Measurements from ENCODE around the gene LHPP. TPM values are rescaled to one million over a fixed set of nuclear protein-coding genes. Genes with fewer than 3 reads are reported as not detected.

Gene LHPP
- total RNA-seq, 1 experiment from 2014 or later, result 24.7 TPM

GRCh38 chr10:124532106-124532641, 70.6 kb downstream of the LHPP start:
- H2AFZ ChIP-seq, result no peak overlapping the region
- CTCF ChIA-PET, result no interaction called here
- POLR2A ChIA-PET (ENCODE audit: unreplicated experiment), result no interaction called here

GRCh38 chr10:124532788-124533187, 71.2 kb downstream of the LHPP start:
- Histone ChIP-seq H3K27ac (no peak overlapping the region), H3K9me3 (ENCODE audit: insufficient read depth, low read depth) (no peaks in the 10 kb centered on the region), H3K4me1 (replicated peaks; ENCODE audit: insufficient read depth) (no peaks in the 10 kb centered on the region), H3K4me2 (no peak overlapping the region), H3F3A (ENCODE audit: insufficient read depth, low read depth) (no peaks in the 10 kb centered on the region), H3K79me2 (ENCODE audit: low read depth) (no peaks in the 10 kb centered on the region), H3K36me3 (ENCODE audit: low read depth) (no peaks in the 10 kb centered on the region), H3K27me3 (ENCODE audit: insufficient read depth, low read depth) (no peaks in the 10 kb centered on the region), H4K20me1 (ENCODE audit: insufficient read depth) (no peaks in the 10 kb centered on the region), H3K4me3 (no peak overlapping the region), H2AFZ (no peak overlapping the region), H3K9me2 (ENCODE audit: insufficient read depth) (no peaks in the 10 kb centered on the region)
- no TSS peak for BruUV-seq (replicated peaks)
- DNase-seq, result no peak
- TF ChIP-seq EZH2 (IDR thresholded peaks at IDR 0.05; ENCODE audit: low read depth) (no peak), CTCF (conservative IDR thresholded peaks at IDR 0.05) (no peak)
- POLR2A ChIA-PET (ENCODE audit: unreplicated experiment), result no interaction called here
- CTCF ChIA-PET, result no interaction called here
- intact Hi-C loops (cut with micrococcal nuclease; ENCODE audit: unreplicated experiment), result loop anchor here (5.0 to 10.0 kb wide), 4 partner anchors 115 to 948 kb away; partner anchors contain the start of gene OAT

More at GRCh38 chr10:124532106-124532641, 70.6 kb downstream of the LHPP start:
- TF ChIP-seq CTCF (conservative IDR thresholded peaks at IDR 0.05), result peak; percentile 60
- TF ChIP-seq EZH2 (IDR thresholded peaks at IDR 0.05; ENCODE audit: low read depth), result no peak
- no peaks in the 10 kb centered on the region for H3F3A ChIP-seq (ENCODE audit: insufficient read depth, low read depth)
- no peaks in the 10 kb centered on the region for H3K9me3 ChIP-seq (ENCODE audit: insufficient read depth, low read depth)
- no TSS peak for BruUV-seq (replicated peaks)
- no peak overlapping the region for H3K4me2 ChIP-seq
- intact Hi-C loops (cut with micrococcal nuclease; ENCODE audit: unreplicated experiment), result loop anchor here (5.0 to 10.0 kb wide), 4 partner anchors 115 to 947 kb away; partner anchors contain the start of gene OAT
- no peaks in the 10 kb centered on the region for H4K20me1 ChIP-seq (ENCODE audit: insufficient read depth)
- H3K27ac ChIP-seq, result no peak overlapping the region
- H3K9me2 ChIP-seq (ENCODE audit: insufficient read depth), result no peaks in the 10 kb centered on the region
- no peaks in the 10 kb centered on the region for H3K79me2 ChIP-seq (ENCODE audit: low read depth)
- no peaks in the 10 kb centered on the region for H3K27me3 ChIP-seq (ENCODE audit: insufficient read depth, low read depth)
- no peak overlapping the region for H3K4me3 ChIP-seq
- H3K36me3 ChIP-seq (ENCODE audit: low read depth), result no peaks in the 10 kb centered on the region
- DNase-seq, result peak; percentile 41 to 46
- no peaks in the 10 kb centered on the region for H3K4me1 ChIP-seq (replicated peaks; ENCODE audit: insufficient read depth)

- no peak overlapping the region for H3K27ac ChIP-seq
- TF ChIP-seq EZH2 (IDR thresholded peaks at IDR 0.05; ENCODE audit: low read depth), result no peak
- TF ChIP-seq CTCF (conservative IDR thresholded peaks at IDR 0.05), result no peak
- no peaks in the 10 kb centered on the region for H3K79me2 ChIP-seq (ENCODE audit: low read depth)
- no peak overlapping the region for H3K4me3 ChIP-seq
- no peaks in the 10 kb centered on the region for H3K4me1 ChIP-seq (replicated peaks; ENCODE audit: insufficient read depth)
- no peak for DNase-seq
- H3K4me2 ChIP-seq, result no peak overlapping the region
- no peaks in the 10 kb centered on the region for H3F3A ChIP-seq (ENCODE audit: insufficient read depth, low read depth)
- H2AFZ ChIP-seq, result no peak overlapping the region
- H3K27me3 ChIP-seq (ENCODE audit: insufficient read depth, low read depth), result no peaks in the 10 kb centered on the region
- no peaks in the 10 kb centered on the region for H4K20me1 ChIP-seq (ENCODE audit: insufficient read depth)
- no TSS peak for BruUV-seq (replicated peaks)
- H3K36me3 ChIP-seq (ENCODE audit: low read depth), result no peaks in the 10 kb centered on the region
- H3K9me3 ChIP-seq (ENCODE audit: insufficient read depth, low read depth), result no peaks in the 10 kb centered on the region
- intact Hi-C loops (cut with micrococcal nuclease; ENCODE audit: unreplicated experiment), result loop anchor here (5.0 to 10.0 kb wide), 4 partner anchors 116 to 948 kb away; partner anchors contain the start of gene OAT
- H3K9me2 ChIP-seq (ENCODE audit: insufficient read depth), result no peaks in the 10 kb centered on the region
- ChIA-PET CTCF (no interaction called here), POLR2A (ENCODE audit: unreplicated experiment) (no interaction called here)
Observed at GRCh38 chr10:124533266-124533665, 71.6 kb downstream of the LHPP start.
